ENCODE results near the gene IL27RA.

The IL27RA gene

GRCh38 chr19:14091813-14092462 lies 60.4 kb downstream of the IL27RA start:
- H3K4me3 ChIP-seq (ENCODE audit: low read depth, low read length) = peak overlapping the region; percentile 60
- TF ChIP-seq, protein P1, sequence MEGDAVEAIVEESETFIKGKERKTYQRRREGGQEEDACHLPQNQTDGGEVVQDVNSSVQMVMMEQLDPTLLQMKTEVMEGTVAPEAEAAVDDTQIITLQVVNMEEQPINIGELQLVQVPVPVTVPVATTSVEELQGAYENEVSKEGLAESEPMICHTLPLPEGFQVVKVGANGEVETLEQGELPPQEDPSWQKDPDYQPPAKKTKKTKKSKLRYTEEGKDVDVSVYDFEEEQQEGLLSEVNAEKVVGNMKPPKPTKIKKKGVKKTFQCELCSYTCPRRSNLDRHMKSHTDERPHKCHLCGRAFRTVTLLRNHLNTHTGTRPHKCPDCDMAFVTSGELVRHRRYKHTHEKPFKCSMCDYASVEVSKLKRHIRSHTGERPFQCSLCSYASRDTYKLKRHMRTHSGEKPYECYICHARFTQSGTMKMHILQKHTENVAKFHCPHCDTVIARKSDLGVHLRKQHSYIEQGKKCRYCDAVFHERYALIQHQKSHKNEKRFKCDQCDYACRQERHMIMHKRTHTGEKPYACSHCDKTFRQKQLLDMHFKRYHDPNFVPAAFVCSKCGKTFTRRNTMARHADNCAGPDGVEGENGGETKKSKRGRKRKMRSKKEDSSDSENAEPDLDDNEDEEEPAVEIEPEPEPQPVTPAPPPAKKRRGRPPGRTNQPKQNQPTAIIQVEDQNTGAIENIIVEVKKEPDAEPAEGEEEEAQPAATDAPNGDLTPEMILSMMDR (IDR thresholded peaks at IDR 0.05; ENCODE audit: low read depth, low read length) = no peak

- TF ChIP-seq, protein P1 (IDR thresholded peaks at IDR 0.05; ENCODE audit: low read depth, low read length) = no peak
- no peak overlapping the region for H3K4me3 ChIP-seq (ENCODE audit: low read depth, low read length)
These were observed 61.7 kb downstream of the IL27RA start for GRCh38 chr19:14093117-14093823.

- no peak overlapping the region for H3K4me3 ChIP-seq (ENCODE audit: low read depth, low read length)
- TF ChIP-seq, protein P1 (IDR thresholded peaks at IDR 0.05; ENCODE audit: low read depth, low read length) = no peak
These were observed 63.3 kb downstream of the IL27RA start for GRCh38 chr19:14094854-14095253.

GRCh38 chr19:14096272-14096992 lies 64.9 kb downstream of the IL27RA start:
- TF ChIP-seq, protein P1 (IDR thresholded peaks at IDR 0.05; ENCODE audit: low read depth, low read length) = no peak
- H3K4me3 ChIP-seq (ENCODE audit: low read depth, low read length) = no peak overlapping the region

GRCh38 chr19:14097532-14098151 lies 66.1 kb downstream of the IL27RA start:
- TF ChIP-seq, protein P1 (IDR thresholded peaks at IDR 0.05; ENCODE audit: low read depth, low read length) = no peak

GRCh38 chr19:14101003-14101545 lies 69.5 kb downstream of the IL27RA start:
- H3K4me3 ChIP-seq (ENCODE audit: low read depth, low read length) = no peak overlapping the region
- TF ChIP-seq, protein P1 (IDR thresholded peaks at IDR 0.05; ENCODE audit: low read depth, low read length) = no peak

More at GRCh38 chr19:14097532-14098151, 66.1 kb downstream of the IL27RA start:
- no peak overlapping the region for H3K4me3 ChIP-seq (ENCODE audit: low read depth, low read length)

Measured in WI38 (cell line).